Measurements from ENCODE around the gene SKIDA1. TPM values are rescaled to one million over a fixed set of nuclear protein-coding genes. Genes with fewer than 3 reads are reported as not detected.

The SKIDA1 gene
- total RNA-seq, 1 donor from 2014 or later, result 0.16 TPM

GRCh38 chr10:21509341-21510240, 15.9 kb downstream of the SKIDA1 start:
- Mint-ChIP-seq H3K4me1 (no peaks in the 10 kb centered on the region), H3K4me3 (no peak overlapping the region), H3K27me3 (peaks cover 63% of the 10 kb centered on the region), H3K9me3 (no peaks in the 10 kb centered on the region), H3K36me3 (ENCODE audit: low read depth) (no peaks in the 10 kb centered on the region), H3K27ac (no peak overlapping the region)
- intact Hi-C loops (cut with micrococcal nuclease), result loop anchor here (10.0 kb wide), 2 partner anchors 965 to 1205 kb away; partner anchors contain the start of gene PIP4K2A
- peak; percentile 47 for DNase-seq

- DNase-seq, result no peak
- Mint-ChIP-seq H3K4me3 (no peak overlapping the region), H3K27ac (no peak overlapping the region), H3K36me3 (ENCODE audit: low read depth) (no peaks in the 10 kb centered on the region), H3K4me1 (no peaks in the 10 kb centered on the region), H3K27me3 (peaks cover 64% of the 10 kb centered on the region), H3K9me3 (no peaks in the 10 kb centered on the region)
- intact Hi-C loops (cut with micrococcal nuclease), result no loop called here
Measured at GRCh38 chr10:21508706-21509331, 16.7 kb downstream of the SKIDA1 start.

- Mint-ChIP-seq H3K27me3 (peaks cover 63% of the 10 kb centered on the region), H3K4me1 (no peaks in the 10 kb centered on the region), H3K27ac (no peak overlapping the region)
Measured at GRCh38 chr10:21507150-21507549, 18.3 kb downstream of the SKIDA1 start.

GRCh38 chr10:21506351-21506750, 19.1 kb downstream of the SKIDA1 start:
- DNase-seq, result no peak
- Mint-ChIP-seq H3K27me3 (peaks cover 64% of the 10 kb centered on the region), H3K27ac (no peak overlapping the region)

More at GRCh38 chr10:21507150-21507549, 18.3 kb downstream of the SKIDA1 start:
- Mint-ChIP-seq H3K9me3 (no peaks in the 10 kb centered on the region), H3K36me3 (ENCODE audit: low read depth) (no peaks in the 10 kb centered on the region), H3K4me3 (no peak overlapping the region)
- DNase-seq, result no peak
- intact Hi-C loops (cut with micrococcal nuclease), result no loop called here

GRCh38 chr10:21505711-21506278, 19.7 kb downstream of the SKIDA1 start:
- no peaks in the 10 kb centered on the region for H3K9me3 Mint-ChIP-seq
- no peak overlapping the region for H3K27ac Mint-ChIP-seq
- H3K4me1 Mint-ChIP-seq, result no peaks in the 10 kb centered on the region
- intact Hi-C loops (cut with micrococcal nuclease), result no loop called here
- H3K36me3 Mint-ChIP-seq (ENCODE audit: low read depth), result no peaks in the 10 kb centered on the region
- H3K4me3 Mint-ChIP-seq, result no peak overlapping the region
- H3K27me3 Mint-ChIP-seq, result peaks cover 66% of the 10 kb centered on the region
- DNase-seq, result no peak

More at GRCh38 chr10:21506351-21506750, 19.1 kb downstream of the SKIDA1 start:
- intact Hi-C loops (cut with micrococcal nuclease), result no loop called here
- no peaks in the 10 kb centered on the region for H3K9me3 Mint-ChIP-seq
- H3K4me3 Mint-ChIP-seq, result no peak overlapping the region
- no peaks in the 10 kb centered on the region for H3K36me3 Mint-ChIP-seq (ENCODE audit: low read depth)
- H3K4me1 Mint-ChIP-seq, result no peaks in the 10 kb centered on the region

GRCh38 chr10:21503542-21503941, 21.9 kb downstream of the SKIDA1 start:
- Mint-ChIP-seq H3K27me3 (peaks cover 84% of the 10 kb centered on the region), H3K36me3 (ENCODE audit: low read depth) (no peaks in the 10 kb centered on the region), H3K9me3 (no peaks in the 10 kb centered on the region), H3K4me1 (peaks cover 3% of the 10 kb centered on the region), H3K4me3 (no peak overlapping the region), H3K27ac (no peak overlapping the region)
- intact Hi-C loops (cut with micrococcal nuclease), result no loop called here
- no peak for DNase-seq

GRCh38 chr10:21502348-21502740, 23.1 kb downstream of the SKIDA1 start:
- DNase-seq, result no peak
- no peaks in the 10 kb centered on the region for H3K9me3 Mint-ChIP-seq
- H3K4me1 Mint-ChIP-seq, result peaks cover 6% of the 10 kb centered on the region
- peaks cover 88% of the 10 kb centered on the region for H3K27me3 Mint-ChIP-seq
- intact Hi-C loops (cut with micrococcal nuclease), result no loop called here
- no peak overlapping the region for H3K27ac Mint-ChIP-seq
- H3K4me3 Mint-ChIP-seq, result no peak overlapping the region
- no peaks in the 10 kb centered on the region for H3K36me3 Mint-ChIP-seq (ENCODE audit: low read depth)

GRCh38 chr10:21501731-21502347, 23.6 kb downstream of the SKIDA1 start:
- H3K27ac Mint-ChIP-seq, result no peak overlapping the region
- no peaks in the 10 kb centered on the region for H3K36me3 Mint-ChIP-seq (ENCODE audit: low read depth)
- no peak for DNase-seq
- intact Hi-C loops (cut with micrococcal nuclease), result no loop called here
- H3K27me3 Mint-ChIP-seq, result peaks cover 87% of the 10 kb centered on the region
- H3K9me3 Mint-ChIP-seq, result no peaks in the 10 kb centered on the region
- no peak overlapping the region for H3K4me3 Mint-ChIP-seq
- peaks cover 7% of the 10 kb centered on the region for H3K4me1 Mint-ChIP-seq

- Mint-ChIP-seq H3K4me1 (peaks cover 7% of the 10 kb centered on the region), H3K27me3 (peaks cover 81% of the 10 kb centered on the region), H3K4me3 (no peak overlapping the region), H3K9me3 (no peaks in the 10 kb centered on the region), H3K36me3 (ENCODE audit: low read depth) (no peaks in the 10 kb centered on the region), H3K27ac (no peak overlapping the region)
- intact Hi-C loops (cut with micrococcal nuclease), result no loop called here
- no peak for DNase-seq
Measured at GRCh38 chr10:21501091-21501490, 24.4 kb downstream of the SKIDA1 start.

- no peak for DNase-seq
- Mint-ChIP-seq H3K36me3 (ENCODE audit: low read depth) (peaks cover under 1% of the 10 kb centered on the region), H3K9me3 (no peaks in the 10 kb centered on the region), H3K27me3 (peaks cover 76% of the 10 kb centered on the region), H3K27ac (no peak overlapping the region), H3K4me1 (peaks cover 8% of the 10 kb centered on the region), H3K4me3 (no peak overlapping the region)
- intact Hi-C loops (cut with micrococcal nuclease), result no loop called here
Measured at GRCh38 chr10:21500578-21500910, 24.9 kb downstream of the SKIDA1 start.

GRCh38 chr10:21499701-21500577, 25.5 kb downstream of the SKIDA1 start:
- peaks cover 79% of the 10 kb centered on the region for H3K27me3 Mint-ChIP-seq
- intact Hi-C loops (cut with micrococcal nuclease), result loop anchor here (5.0 to 10.0 kb wide), 6 partner anchors 325 to 1597 kb away; partner anchors contain the start of genes DNAJC1 and MSRB2
- peaks cover 3% of the 10 kb centered on the region for H3K36me3 Mint-ChIP-seq (ENCODE audit: low read depth)
- H3K27ac Mint-ChIP-seq, result no peak overlapping the region
- peak overlapping the region; percentile 23 for H3K4me3 Mint-ChIP-seq
- H3K9me3 Mint-ChIP-seq, result no peaks in the 10 kb centered on the region
- peak; percentile 70 for DNase-seq
- peaks cover 13% of the 10 kb centered on the region for H3K4me1 Mint-ChIP-seq

- intact Hi-C loops (cut with micrococcal nuclease), result loop anchor here (5.0 to 10.0 kb wide), 6 partner anchors 324 to 1598 kb away; partner anchors contain the start of genes DNAJC1 and MSRB2
- H3K36me3 Mint-ChIP-seq (ENCODE audit: low read depth), result peaks cover 3% of the 10 kb centered on the region
- no peak for DNase-seq
- no peak overlapping the region for H3K27ac Mint-ChIP-seq
- no peak overlapping the region for H3K4me3 Mint-ChIP-seq
- no peaks in the 10 kb centered on the region for H3K9me3 Mint-ChIP-seq
- H3K27me3 Mint-ChIP-seq, result peaks cover 78% of the 10 kb centered on the region
- H3K4me1 Mint-ChIP-seq, result peaks cover 17% of the 10 kb centered on the region
Measured at GRCh38 chr10:21498986-21499385, 26.5 kb downstream of the SKIDA1 start.

GRCh38 chr10:21498377-21498776, 27.1 kb downstream of the SKIDA1 start:
- Mint-ChIP-seq H3K36me3 (ENCODE audit: low read depth) (peaks cover 3% of the 10 kb centered on the region), H3K27ac (no peak overlapping the region), H3K9me3 (peaks cover 3% of the 10 kb centered on the region), H3K4me3 (peak overlapping the region; percentile 7), H3K27me3 (peaks cover 77% of the 10 kb centered on the region), H3K4me1 (peaks cover 17% of the 10 kb centered on the region)
- intact Hi-C loops (cut with micrococcal nuclease), result loop anchor here (5.0 to 10.0 kb wide), 6 partner anchors 324 to 1599 kb away; partner anchors contain the start of genes DNAJC1 and MSRB2
- no peak for DNase-seq
